Keratinocyte (primary cell): ENCODE measurements around the gene DNAJC27.

ENCODE experiments used
- CTCF ChIP-seq, 3 experiments: IDR thresholded peaks in 1 of 3; conservative IDR thresholded peaks in 1 of 3; optimal IDR thresholded peaks in 1 of 3; 2 replicates in 2 of 3; 3 replicates in 1 of 3; pipeline versions ENCODE3 to v1.5.1; 2011; ENCODE audit warnings: low read length in 3 of 3, mild to moderate bottlenecking in 3 of 3, moderate library complexity in 2 of 3, control low read depth in 1 of 3, inconsistent platforms in 1 of 3; ENCODE audit not compliant: insufficient read depth in 2 of 3; ENCODE audit errors: extremely low read depth in 1 of 3
- EZH2 ChIP-seq: IDR thresholded peaks from one replicate; pipeline ENCODE4 v1.6.1; 2012; ENCODE audit warnings: inconsistent platforms, mild to moderate bottlenecking, low read length, moderate library complexity

DNA sequence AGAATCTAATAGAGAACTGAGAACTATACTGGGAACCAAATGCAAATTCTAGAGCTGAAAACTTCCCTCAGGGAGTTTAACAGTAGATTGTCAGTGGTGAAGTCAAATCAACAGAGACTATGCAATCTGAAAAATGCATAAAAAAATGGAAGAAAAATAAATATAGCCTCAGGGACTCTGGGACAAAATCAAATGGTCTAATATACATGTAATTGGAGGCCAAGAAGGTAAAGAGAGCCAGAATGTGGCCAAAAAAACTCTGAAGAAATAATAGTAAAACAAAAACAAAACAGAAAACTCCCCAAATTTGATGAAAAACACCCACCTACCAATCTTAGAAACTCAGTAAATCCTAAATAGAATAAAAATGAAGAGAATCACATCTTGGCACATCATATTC is 16.5 kb downstream of the DNAJC27 start:
- TF ChIP-seq CTCF (optimal IDR thresholded peaks at IDR 0.05 in 1 of 3, IDR thresholded peaks at IDR 0.05 in 1 of 3, conservative IDR thresholded peaks at IDR 0.05 in 1 of 3; ENCODE audit: extremely low read depth in 1 of 3, insufficient read depth in 2 of 3, low read length in 3 of 3) (no peak), EZH2 (no peak)
